ENCODE data around the gene PRLHR.
A peak's percentile ranks its signal among the peaks of the same experiment; 100 is the strongest.

PRLHR gene

GRCh38 chr10:118543714-118544400 is 51.6 kb downstream of the PRLHR start:
- peak; percentile 58 for TF ChIP-seq CTCF (IDR thresholded peaks at IDR 0.05; ENCODE audit: borderline replicate concordance, control extremely low read depth, extremely low read depth, insufficient read depth, missing control alignments)
- peak; percentile 47 for DNase-seq (ENCODE audit: low spot score)
- in situ Hi-C loops (cut with MboI; ENCODE audit: low sequenced_read_pairs, unreplicated experiment), result no loop called here

GRCh38 chr10:118542745-118543144 is 52.7 kb downstream of the PRLHR start:
- TF ChIP-seq CTCF (IDR thresholded peaks at IDR 0.05; ENCODE audit: borderline replicate concordance, control extremely low read depth, extremely low read depth, insufficient read depth, missing control alignments), result no peak
- no peak for DNase-seq (ENCODE audit: low spot score)
- in situ Hi-C loops (cut with MboI; ENCODE audit: low sequenced_read_pairs, unreplicated experiment), result no loop called here

GRCh38 chr10:118542205-118542604 is 53.2 kb downstream of the PRLHR start:
- in situ Hi-C loops (cut with MboI; ENCODE audit: low sequenced_read_pairs, unreplicated experiment), result no loop called here
- no peak for TF ChIP-seq CTCF (IDR thresholded peaks at IDR 0.05; ENCODE audit: borderline replicate concordance, control extremely low read depth, extremely low read depth, insufficient read depth, missing control alignments)
- no peak for DNase-seq (ENCODE audit: low spot score)

GRCh38 chr10:118541718-118542117 is 53.7 kb downstream of the PRLHR start:
- in situ Hi-C loops (cut with MboI; ENCODE audit: low sequenced_read_pairs, unreplicated experiment), result no loop called here
- no peak for TF ChIP-seq CTCF (IDR thresholded peaks at IDR 0.05; ENCODE audit: borderline replicate concordance, control extremely low read depth, extremely low read depth, insufficient read depth, missing control alignments)
- no peak for DNase-seq (ENCODE audit: low spot score)

All from GM13976 (cell line).